HG03378 (cell line): ENCODE results near the gene FAM237A.

Experiments used
- ATAC-seq: cut with Tn5 transposase; IDR thresholded peaks from one replicate; pipeline ENCODE4 v1.9.1; 2021; ENCODE audit warnings: mild to moderate bottlenecking, moderate library complexity; ENCODE audit not compliant: unreplicated experiment

The FAM237A gene

DNA sequence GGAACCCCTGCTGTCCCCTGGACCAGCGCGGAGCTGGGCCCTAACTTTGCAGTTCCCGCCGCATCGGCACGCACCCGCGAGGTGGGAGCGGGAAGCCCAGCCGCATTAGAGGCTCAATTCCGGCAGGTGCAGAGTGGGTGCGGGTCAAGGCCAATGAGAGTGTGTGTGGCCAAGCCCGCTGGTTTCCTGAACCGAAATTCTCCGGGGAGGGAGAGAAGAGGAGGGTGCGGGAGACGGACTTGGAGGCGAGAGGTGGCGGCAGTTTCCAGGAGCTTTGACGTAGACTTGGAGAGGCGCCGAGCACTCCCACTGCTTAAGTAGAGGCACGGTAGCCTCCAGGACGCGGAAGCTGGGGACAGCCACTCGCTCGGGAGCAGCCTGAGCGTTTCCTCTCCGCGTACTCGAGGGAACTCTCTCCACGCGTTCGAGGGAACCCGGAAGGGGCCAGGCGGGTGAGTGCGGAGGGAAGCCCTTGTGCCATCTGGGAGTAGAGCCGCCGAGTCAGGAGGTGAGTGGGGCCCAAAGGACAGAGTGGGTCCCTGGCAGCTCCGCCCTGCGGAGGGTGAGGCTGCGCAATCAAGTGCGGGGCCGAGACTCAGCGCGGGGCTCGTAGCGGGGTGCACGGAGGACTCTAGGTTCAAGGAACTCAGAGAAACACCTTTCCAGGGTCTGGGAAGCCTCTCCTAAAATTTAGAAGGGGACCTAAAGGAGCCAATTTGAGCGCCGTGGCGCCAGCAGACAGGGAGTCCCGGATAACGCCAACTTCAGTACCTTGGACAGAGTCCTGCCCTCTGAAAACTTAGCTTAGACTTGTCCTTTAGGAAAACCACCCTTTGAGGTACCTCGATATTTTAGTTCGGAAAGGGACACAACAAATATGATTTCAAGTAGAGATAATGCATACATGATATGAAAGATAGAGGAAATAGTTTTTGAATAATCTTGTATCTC is at the start of gene FAM237A:
TSS of gene FAM237A (plus strand) at position 413 of the 951 bp plus-strand sequence. CDS start 1,750 bp downstream, outside the sequence.
- ATAC-seq = no peak

DNA sequence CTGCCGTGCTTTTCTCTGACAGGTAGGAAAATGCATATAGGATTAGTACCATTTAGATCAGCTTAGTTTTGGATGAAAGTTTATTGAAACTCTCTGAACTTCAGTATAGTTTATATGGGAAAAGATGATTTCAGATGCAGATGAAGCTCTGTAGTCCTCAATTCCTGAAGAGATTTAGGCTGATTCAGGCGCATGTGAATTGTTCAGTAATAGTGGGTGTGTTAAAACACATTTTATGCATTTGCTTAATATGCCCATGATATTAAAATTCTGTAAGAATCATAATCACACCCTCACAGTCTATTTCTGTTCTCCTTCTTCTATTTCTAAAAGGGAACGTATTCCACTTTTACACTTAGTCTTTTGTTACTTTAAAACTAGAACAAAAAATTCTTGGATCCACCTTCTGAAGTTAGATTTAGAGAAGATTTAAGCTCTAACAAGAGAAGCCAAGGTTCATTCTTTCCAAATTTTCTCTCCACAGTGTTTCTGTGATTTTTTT is 44.5 kb upstream of the FAM237A start:
- ATAC-seq = no peak

DNA sequence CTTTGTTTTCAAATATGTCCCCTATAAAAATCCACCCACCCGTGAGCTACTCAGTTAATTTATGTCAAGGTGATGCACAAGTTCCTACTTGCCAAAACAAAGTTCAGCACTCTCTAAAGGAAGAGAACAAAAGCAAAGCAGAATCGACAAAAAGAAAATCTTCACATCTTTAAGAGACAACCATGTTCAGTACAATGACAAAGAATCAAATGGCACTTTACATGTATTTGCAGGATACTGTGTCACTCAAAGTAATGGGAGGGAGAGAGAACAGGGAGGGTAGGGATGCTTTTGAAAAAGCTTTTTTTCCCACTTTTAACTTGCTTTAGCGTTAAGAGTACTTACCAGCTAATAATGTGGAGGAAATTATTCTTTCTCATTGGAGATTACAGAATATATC is 39.0 kb upstream of the FAM237A start:
- no peak for ATAC-seq

DNA sequence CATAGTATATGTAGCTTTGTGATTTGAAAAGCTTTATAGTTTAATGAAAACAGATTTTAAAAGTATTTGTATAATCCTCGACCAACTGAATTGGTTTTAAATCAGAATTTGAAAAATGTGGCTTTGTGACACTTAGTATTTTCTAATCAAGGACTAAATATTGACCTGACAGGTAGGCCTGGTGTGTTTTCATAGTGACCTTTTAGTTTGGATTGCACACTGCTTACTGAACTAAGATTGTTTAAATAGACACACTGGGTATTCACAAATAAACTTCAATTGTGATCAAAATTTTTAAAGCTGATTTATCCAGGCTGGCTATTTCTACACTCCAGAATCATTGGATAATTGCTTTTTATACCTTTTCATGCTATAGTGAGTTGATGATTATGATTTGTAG is 31.8 kb upstream of the FAM237A start:
- ATAC-seq = no peak

DNA sequence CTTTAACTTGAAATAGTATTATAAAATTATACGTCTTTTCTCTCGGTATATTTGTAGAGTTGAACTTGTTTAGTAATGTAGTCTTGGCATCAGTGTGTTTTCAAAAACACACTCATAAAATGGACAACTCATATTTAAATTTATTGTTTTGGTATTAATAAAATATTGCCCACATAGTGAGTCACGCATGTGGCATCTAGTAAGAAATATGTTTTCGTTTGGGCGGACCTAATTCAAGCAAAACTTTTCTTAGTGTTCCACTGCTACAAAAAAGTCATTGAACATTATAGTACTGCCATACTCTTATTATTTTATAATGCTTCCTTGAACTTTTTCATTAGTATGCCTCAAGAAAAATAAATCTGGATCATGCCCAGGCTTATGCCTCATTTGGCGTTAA is 31.1 kb upstream of the FAM237A start:
- ATAC-seq = no peak

DNA sequence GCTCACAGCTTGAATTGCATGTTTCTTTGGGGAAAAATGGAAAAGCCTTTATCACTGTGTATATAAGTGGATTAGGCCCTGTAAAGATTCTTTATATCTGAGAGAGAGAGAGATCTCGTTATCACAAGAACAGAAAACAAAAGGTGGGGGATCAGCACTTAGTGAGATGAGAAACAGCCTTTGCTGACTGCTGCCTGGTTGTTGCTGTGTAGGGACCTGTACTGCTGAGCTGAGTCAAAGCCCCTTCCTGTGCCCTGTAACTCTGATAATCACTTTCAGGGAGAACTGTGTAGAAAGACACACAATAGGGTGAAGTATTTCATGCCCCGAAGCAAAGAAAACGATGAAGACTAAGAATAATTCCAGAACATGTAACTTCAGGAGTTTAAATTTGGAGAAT is 30.6 kb upstream of the FAM237A start:
- no peak for ATAC-seq

DNA sequence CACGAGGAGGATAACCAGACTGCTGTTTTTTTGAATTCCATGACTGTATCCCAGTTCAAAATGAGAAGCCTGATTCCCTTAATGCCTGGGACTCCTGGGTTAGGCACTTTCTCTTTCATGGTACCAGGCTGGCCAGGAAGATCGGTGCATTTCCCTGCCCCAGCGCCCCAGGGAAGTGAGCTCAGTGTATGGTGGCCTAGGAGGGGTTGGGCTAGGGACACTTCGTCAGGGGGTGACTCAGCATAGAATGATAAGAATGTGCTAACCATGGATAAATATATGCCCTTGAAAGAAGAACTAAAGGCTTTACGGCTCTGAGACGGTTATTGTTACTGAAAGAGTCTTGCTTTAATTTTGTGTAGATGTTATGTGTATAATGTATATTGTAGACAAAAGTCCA is 27.5 kb upstream of the FAM237A start:
- no peak for ATAC-seq

DNA sequence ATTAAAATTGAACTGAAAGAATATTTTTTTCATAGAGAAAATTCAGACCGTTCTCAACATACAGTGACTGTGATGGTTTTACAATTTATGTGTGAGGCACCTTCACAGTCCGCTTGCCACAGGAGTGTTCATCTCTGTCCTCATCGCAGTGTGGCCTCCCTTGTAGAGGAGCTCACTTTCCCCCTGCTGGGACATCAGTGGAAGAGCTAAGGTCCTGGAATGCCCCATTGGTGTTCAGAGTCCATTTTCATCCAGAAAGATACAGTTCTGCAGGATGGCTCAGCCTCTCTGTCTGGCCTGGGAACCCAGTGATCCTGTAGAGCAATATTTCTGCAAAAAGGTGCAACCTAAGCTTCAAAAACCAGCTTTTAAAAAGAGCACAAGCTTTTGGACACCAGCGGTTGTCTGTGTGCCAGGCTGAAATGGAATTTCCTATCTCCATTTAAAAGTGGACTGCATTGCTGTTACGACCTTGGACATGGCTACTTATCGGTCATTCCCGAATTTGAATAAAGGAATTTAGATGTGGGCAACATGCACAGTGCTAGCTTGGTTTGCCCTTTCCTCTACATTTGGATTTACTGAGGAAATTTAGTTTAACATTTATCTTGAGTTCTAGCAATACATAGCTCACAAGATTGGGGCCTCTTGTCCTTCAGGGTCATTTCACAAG is 26.7 kb upstream of the FAM237A start:
- ATAC-seq = no peak

DNA sequence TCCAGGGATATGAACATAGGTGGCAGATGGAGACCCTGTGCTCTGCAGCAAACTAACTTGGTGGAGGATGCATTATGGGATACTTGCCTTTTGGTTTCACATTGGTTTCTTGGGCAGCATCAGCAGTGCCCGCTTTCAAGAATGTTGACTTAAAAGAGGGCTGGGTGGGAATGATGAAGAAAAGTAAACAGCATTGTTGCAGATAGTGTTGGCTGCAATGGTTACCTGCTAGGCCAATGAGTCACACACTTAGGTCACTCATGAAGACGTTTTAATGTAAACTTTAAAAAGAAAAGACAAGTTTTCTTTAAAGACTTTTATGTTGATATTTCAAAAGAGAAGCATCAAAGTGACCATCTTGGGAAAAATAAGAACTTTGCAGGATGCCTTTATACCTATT is 26.1 kb upstream of the FAM237A start:
- ATAC-seq = no peak

DNA sequence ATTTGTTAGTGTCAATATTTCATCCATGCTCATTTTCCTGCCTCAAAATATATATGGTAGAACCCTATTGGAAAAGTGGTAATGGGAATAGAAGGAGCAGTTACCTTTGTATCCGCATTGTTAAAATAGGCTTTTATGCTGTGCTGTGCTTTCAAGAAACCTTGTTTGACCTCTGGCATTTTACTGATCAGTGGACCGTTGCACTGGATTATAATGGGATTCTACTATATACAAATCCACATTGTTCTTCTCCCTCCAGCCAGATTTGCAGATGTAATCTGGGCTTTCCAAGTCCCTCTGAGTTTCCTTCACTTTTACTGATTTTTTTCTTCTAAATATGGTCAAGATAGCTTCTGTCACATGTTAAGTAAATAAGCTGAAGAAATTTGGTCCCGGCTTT is 23.3 kb upstream of the FAM237A start:
- ATAC-seq = no peak

DNA sequence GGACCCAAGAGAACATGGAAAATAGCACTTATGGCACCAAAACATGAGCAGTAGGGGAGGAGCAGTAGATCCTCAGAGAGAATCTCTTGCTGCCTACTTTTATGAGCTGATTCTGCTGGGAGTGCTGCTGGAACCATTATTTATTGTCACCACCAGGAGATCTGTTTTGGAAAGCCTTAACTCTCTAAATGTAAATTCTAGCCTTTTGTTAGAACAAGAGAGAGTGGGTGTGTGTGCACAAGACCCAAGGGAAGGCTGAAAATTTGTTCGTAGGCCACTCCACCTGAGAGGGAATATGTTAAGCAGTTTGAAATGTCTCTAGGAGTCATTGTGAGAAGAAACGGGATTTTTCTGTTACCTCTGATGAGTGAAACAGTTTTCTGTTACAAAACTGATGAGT is 16.2 kb upstream of the FAM237A start:
- no peak for ATAC-seq

DNA sequence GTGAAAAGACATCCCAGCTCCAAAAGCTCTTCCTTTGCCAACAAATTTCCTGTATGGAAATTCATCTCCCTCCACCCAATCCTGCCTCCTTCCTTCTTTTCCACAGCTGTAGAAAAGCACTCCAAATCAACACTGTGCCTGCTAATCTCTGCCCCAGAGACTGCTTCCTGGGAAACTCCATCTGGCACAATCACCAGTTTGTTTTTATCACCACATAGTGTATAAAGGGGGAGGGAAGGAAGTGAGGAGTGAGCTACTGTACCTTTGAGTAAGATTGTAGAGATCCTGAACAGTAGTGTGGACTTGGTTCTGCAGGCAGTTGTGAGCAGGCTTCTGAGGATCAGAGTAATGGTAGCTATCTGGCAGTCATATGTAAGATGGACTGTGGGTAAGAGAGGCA is 14.7 kb upstream of the FAM237A start:
- no peak for ATAC-seq

DNA sequence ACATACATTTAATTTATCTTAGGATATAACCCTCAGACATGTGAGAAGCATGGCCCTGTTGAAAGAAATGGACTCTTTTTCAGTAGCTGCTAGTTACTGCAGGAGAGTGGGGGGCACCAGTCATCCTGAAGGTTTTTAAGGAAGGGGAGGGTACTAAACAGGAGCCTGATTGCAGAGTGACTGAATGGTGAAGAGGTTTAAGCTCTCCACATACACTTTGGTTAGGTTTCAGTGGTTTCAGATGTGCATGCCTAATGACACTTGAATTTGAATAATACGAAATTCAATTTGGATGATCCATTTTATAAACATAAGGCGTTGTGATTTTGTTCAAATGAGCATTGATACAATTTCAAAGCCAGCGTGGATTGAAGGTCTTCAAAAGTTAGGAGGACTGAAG is 10.9 kb upstream of the FAM237A start:
- ATAC-seq = no peak

DNA sequence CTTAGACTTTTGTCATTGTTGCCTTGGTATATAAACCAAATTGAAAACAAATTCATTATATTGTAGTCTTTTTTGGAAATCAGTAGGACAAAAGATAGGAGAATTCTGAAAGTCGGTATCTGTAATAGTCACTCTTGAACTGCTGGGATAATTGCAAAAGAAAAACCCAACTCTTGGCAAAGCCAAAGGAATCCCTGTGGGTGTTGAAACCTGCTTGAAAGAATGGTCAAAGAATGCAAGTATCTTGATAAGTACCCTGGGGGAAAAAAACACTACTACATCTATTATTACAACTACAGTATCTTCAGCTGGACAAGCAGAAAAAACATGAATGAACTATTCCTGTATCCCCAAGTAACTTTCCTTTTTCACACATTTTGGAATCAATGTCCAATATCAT is 7.3 kb upstream of the FAM237A start:
- ATAC-seq = no peak

DNA sequence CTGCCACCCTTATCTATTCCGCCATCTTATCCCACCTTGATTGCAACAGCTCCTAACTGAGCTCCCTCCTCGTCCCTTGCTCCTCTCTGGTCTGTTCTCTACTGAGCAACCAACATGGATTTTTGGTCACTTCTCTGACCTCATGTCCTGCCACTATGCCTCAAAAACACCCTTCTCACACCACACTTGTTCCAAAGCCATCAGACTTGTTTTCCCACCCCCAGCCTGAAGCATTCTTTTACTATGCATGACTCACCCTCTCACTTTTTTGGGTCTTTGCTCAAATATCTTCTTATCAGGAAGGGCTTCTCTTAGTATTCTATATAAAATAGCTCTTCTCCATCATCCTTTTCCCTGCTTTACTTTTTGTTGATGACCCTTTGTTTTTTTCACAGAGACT is 2.7 kb upstream of the FAM237A start:
- no peak for ATAC-seq

DNA sequence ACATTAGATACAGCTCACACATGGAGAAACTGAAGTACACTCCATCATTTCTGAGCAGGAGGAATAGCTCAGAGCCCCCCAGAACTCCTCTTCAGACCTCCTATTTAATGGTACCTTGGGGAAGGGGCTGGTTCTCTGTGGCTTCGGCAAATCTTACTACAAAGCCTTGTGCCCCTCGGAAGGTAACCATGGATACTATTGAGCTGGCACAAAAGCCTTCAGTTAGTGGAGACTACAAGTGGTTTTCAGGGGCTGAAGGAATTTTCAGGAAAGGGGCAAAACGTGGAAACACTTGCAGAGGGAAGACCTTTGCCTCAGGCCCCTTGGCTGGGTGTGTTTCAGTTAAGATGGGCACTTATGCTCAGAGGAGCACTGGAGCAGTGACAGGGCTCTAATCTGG is 1.1 kb upstream of the FAM237A start:
- ATAC-seq = no peak

DNA sequence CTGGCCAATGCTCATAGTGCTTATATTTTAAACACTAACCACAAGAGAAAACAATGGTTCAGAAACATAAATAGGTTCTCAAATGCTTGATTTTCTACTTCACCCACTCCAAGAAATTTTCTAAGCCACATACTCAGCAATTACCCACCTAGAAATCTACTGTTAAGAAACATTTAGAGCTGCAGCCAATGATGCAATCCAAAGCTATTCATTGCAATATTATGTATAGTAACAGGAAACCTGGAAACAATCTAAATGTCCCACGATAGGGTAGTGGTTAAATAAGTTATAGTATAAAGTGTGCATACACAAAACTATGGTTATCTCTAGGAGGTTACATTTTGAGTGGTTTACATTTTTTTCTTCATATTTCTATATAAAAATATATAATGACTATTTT is 5.7 kb downstream of the FAM237A start:
- ATAC-seq = no peak

DNA sequence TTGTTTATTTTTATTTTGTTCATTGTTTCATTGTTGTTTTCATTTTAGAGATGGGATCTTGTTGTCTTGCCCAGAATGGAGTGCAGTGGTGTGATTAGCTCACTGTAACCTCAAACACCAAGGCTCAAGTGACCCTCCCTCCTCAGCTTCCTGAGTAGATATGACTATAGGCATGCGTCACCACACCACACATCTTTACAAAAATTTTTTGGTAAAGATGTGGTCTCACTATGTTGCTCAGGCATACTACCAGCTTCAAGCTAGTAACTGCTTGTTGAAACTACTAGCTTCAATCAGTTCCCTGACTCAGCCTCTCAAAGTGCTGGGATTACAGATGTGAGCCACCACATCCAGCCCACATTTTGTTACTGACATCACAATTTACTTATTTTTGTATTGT is 14.8 kb downstream of the FAM237A start:
- ATAC-seq = no peak

DNA sequence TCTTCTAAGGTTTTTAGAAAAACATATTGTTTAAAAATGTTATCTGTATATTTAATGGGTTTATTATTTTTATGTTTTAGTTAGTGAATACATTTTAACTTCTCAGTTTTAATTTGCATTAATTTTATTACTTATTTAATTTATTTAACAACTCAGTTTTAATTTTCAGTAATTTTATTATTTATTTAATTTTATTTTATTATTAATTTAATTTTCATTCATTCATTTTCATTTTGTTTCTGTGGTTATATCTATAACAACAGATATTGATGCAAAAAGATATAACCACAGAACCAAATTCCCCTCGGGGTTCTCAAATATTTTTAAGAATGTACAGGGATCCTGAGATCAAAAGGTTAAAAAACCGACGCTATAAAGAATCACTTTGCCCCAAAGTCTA is 23.0 kb downstream of the FAM237A start:
- no peak for ATAC-seq

DNA sequence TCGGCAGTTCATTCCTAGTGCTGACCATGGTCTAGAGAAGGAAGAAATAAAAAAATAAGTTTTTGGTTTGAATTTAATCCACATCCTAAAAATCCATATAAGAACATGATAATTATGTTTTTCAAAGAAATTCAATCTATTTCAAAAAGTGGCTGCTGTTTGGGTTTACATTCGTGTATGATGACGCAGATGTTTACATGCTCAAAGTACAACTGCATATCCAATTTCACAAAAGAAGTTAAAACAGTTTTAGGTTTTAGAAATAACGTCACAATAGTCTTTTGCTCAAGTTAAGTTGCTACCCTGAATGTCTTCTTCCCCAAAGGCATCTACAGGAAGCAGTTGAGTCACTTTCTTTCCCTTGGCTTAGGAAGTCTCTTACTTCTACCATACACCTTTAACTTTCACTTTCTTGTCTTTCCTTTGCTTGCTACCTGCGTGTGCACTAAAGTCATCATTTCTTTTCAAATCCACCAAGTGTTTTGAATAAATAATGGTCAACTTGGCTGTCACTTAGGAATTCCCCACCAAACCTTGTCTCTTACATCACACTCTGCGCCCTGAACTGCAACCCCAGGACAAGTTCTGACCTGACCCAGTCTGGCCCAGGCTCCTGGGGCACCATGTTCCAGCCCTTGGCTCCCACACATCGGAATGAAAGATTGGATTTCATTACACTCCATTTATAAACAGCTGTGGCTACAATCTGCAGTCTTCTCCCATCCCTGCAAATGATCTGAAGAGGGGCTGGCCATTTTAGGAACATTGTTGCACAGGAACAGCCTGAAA is 28.4 kb downstream of the FAM237A start:
- ATAC-seq = no peak

DNA sequence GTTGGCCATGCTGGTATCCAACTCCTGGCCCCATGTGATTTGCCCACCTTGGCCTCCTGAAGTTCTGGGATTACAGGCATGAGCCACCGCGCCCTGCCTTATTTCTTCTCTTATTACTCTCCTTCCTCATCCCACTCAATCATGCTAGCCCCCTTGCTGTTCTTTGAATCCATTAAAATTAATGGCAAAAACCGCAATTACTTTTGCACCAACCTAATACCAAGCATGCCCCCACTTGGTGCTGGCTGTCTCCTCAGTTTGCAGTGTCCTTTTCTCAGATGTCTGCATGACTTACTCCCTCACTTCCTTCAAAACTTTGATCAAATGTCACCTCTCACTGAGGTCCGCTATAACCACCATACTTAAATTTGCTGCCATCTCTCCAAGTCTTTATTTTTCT is 41.3 kb downstream of the FAM237A start:
- ATAC-seq = no peak
